Esophagus mucosa (tissue), 1 donor: ENCODE results near the gene DPP10. TPM values are rescaled to one million over a fixed set of nuclear protein-coding genes. Genes with fewer than 3 reads are reported as not detected.
"Not testable (repeated sequence)": the region's sequence is repeated elsewhere in the genome, so short reads cannot be mapped to it uniquely, and the experiment has no call there.

Source experiments
- ATAC-seq: fragments of 200-7000 bp; cut with Tn5 transposase; one replicate; pipeline ENCODE4 v1.9.1; 2020
- total RNA-seq: library from RNA; stranded (reverse); gene quantifications from one replicate; pipeline ENCODE4 v1.2.4, GENCODE V29; 2023
- donor health status: DM: yes; HTN: yes; CAD: no.

DPP10 gene
- total RNA-seq, 1 donor from 2014 or later, result not detected

- no peak for ATAC-seq
Observed at GRCh38 chr2:115297056-115297455, 854.6 kb downstream of the DPP10 start.

- ATAC-seq, result no peak
Observed at GRCh38 chr2:115299199-115299598, 856.8 kb downstream of the DPP10 start.

GRCh38 chr2:115305712-115306111 lies 863.3 kb downstream of the DPP10 start:
- ATAC-seq, result no peak

- no peak for ATAC-seq
Observed at GRCh38 chr2:115314119-115314518, 871.7 kb downstream of the DPP10 start.

GRCh38 chr2:115327061-115327460 lies 884.6 kb downstream of the DPP10 start:
- ATAC-seq, result no peak

- ATAC-seq, result no peak
Observed at GRCh38 chr2:115359550-115359949, 917.1 kb downstream of the DPP10 start.

- no peak for ATAC-seq
Observed at GRCh38 chr2:115364093-115364492, 921.7 kb downstream of the DPP10 start.

- ATAC-seq, result no peak
Observed at GRCh38 chr2:115369400-115369799, 927.0 kb downstream of the DPP10 start.

- no peak for ATAC-seq
Observed at GRCh38 chr2:115374981-115375380, 932.5 kb downstream of the DPP10 start.

GRCh38 chr2:115384399-115384798 lies 942.0 kb downstream of the DPP10 start:
- no peak for ATAC-seq

- no peak for ATAC-seq
Observed at GRCh38 chr2:115386465-115386864, 944.0 kb downstream of the DPP10 start.

GRCh38 chr2:115389024-115389423 lies 946.6 kb downstream of the DPP10 start:
- ATAC-seq, result no peak

- no peak for ATAC-seq
Observed at GRCh38 chr2:115389898-115390565, 947.6 kb downstream of the DPP10 start.

- no peak for ATAC-seq
Observed at GRCh38 chr2:115396579-115396978, 954.1 kb downstream of the DPP10 start.

GRCh38 chr2:115400940-115401339 lies 958.5 kb downstream of the DPP10 start:
- no peak for ATAC-seq

- no peak for ATAC-seq
Observed at GRCh38 chr2:115412501-115412900, 970.1 kb downstream of the DPP10 start.

GRCh38 chr2:115413791-115414190 lies 971.4 kb downstream of the DPP10 start:
- ATAC-seq, result no peak

GRCh38 chr2:115414466-115414865 lies 972.0 kb downstream of the DPP10 start:
- no peak for ATAC-seq

- no peak for ATAC-seq
Observed at GRCh38 chr2:115422004-115422634, 979.7 kb downstream of the DPP10 start.

GRCh38 chr2:115427436-115427835 lies 985.0 kb downstream of the DPP10 start:
- ATAC-seq, result no peak

GRCh38 chr2:115440746-115441145 lies 998.3 kb downstream of the DPP10 start:
- not testable (repeated sequence) for ATAC-seq

GRCh38 chr2:115443539-115444185 lies 1001.2 kb downstream of the DPP10 start:
- no peak for ATAC-seq

- no peak for ATAC-seq
Observed at GRCh38 chr2:115460008-115460407, 1017.6 kb downstream of the DPP10 start.

- ATAC-seq, result no peak
Observed at GRCh38 chr2:115480741-115481140, 1038.3 kb downstream of the DPP10 start.
